ENCODE measurements around the gene SCUBE1.

Gene SCUBE1

DNA sequence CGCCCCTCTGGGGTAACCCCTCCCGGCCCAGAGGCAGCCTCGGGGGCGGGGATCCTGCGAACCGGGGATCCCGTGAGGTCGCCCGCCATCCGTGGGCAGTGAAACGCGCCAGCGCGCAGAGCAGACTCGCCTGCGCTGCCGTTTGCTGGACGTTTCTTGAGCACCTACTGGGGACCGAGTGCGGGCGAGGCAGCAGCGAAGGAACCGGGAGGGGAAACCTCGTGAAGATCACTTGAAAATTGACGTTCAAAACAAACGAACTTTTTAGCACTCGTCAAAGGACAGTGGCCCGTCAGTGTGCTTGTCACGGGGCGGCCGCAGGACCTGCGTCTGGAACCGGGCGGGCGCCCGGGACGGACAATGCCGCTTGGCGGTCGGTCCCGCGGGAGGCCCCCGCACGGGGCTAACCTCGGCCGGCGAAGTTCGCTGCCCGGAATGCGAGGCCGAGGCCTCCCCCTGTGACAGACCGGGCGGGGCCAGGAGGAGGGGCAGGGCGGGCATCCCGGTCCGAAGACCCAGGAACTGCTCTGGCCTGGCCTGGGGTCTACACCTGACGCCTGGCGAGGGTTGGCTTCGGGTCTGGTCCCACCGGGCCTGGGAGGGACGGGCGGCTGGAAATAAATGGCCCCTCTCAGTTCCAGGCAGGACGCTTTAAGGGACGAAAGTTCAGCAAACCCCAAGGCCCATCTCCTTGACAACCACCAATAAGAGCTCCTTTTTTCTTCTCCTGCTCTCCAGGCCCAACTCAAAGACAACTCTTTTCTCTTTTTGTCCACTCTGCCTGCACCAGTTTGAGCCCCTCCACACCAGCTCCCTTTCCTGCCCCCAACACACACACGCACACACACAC, 723 bp upstream of the SCUBE1 start:
- peaks cover 66% of the 10 kb centered on the region for H3K27me3 Mint-ChIP-seq

GRCh38 chr22:43342347-43343261, 568 bp downstream of the SCUBE1 start:
- H3K27me3 Mint-ChIP-seq, result peaks cover 60% of the 10 kb centered on the region
- DNase-seq (no peak), ATAC-seq (no peak)
- H3K36me3 Mint-ChIP-seq (ENCODE audit: low read depth), result no peaks in the 10 kb centered on the region
- H3K27ac Mint-ChIP-seq, result no peak overlapping the region
- H3K4me3 Mint-ChIP-seq, result no peak overlapping the region
- no peaks in the 10 kb centered on the region for H3K9me3 Mint-ChIP-seq
- H3K4me1 Mint-ChIP-seq, result peaks cover 5% of the 10 kb centered on the region

More for the DNA sequence above, 723 bp upstream of the SCUBE1 start:
- no peak overlapping the region for H3K4me3 Mint-ChIP-seq
- no peaks in the 10 kb centered on the region for H3K36me3 Mint-ChIP-seq (ENCODE audit: low read depth)
- no peak overlapping the region for H3K27ac Mint-ChIP-seq
- ATAC-seq (no peak), DNase-seq (no peak)
- H3K9me3 Mint-ChIP-seq, result no peaks in the 10 kb centered on the region
- H3K4me1 Mint-ChIP-seq, result peaks cover 5% of the 10 kb centered on the region

- peaks cover 55% of the 10 kb centered on the region for H3K27me3 Mint-ChIP-seq
- H3K9me3 Mint-ChIP-seq, result no peaks in the 10 kb centered on the region
- no peaks in the 10 kb centered on the region for H3K36me3 Mint-ChIP-seq (ENCODE audit: low read depth)
- ATAC-seq, result no peak
- no peak overlapping the region for H3K27ac Mint-ChIP-seq
- no peak for DNase-seq
- H3K4me1 Mint-ChIP-seq, result peaks cover 5% of the 10 kb centered on the region
- no peak overlapping the region for H3K4me3 Mint-ChIP-seq
Observed at GRCh38 chr22:43341565-43341964, 1.6 kb downstream of the SCUBE1 start.

- H3K4me3 Mint-ChIP-seq, result no peak overlapping the region
- no peak for DNase-seq
- ATAC-seq, result no peak
- peaks cover 31% of the 10 kb centered on the region for H3K27me3 Mint-ChIP-seq
- no peaks in the 10 kb centered on the region for H3K4me1 Mint-ChIP-seq
- no peak overlapping the region for H3K27ac Mint-ChIP-seq
- no peaks in the 10 kb centered on the region for H3K9me3 Mint-ChIP-seq
- H3K36me3 Mint-ChIP-seq (ENCODE audit: low read depth), result no peaks in the 10 kb centered on the region
Observed at GRCh38 chr22:43338766-43339345, 4.3 kb downstream of the SCUBE1 start.

- no peak for ATAC-seq
- no peaks in the 10 kb centered on the region for H3K4me1 Mint-ChIP-seq
Observed at GRCh38 chr22:43337946-43338345, 5.2 kb downstream of the SCUBE1 start.

DNA sequence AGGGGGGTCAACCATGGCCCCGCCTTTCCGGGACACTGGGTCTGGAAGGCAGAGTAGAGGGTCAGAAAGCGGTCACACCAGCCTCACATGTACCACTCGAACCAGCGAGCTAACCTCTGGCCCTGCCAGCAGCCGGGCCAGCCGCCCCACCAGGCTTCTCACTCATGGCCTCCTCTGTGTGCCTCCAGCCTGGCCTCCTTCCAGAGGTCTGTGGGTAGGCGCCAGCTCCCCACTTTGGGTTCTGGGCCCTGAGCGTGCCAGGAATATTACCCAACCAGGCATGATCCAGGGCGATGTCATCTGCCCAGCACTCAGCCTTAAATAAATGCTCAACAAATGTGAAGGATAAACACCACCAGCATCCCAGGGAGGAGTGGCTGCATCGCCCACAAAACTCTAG, 5.8 kb downstream of the SCUBE1 start:
- no peak for DNase-seq
- no peak for ATAC-seq
- Mint-ChIP-seq H3K27ac (no peak overlapping the region), H3K4me3 (no peak overlapping the region), H3K27me3 (peaks cover 27% of the 10 kb centered on the region), H3K36me3 (ENCODE audit: low read depth) (no peaks in the 10 kb centered on the region), H3K9me3 (no peaks in the 10 kb centered on the region), H3K4me1 (no peaks in the 10 kb centered on the region)

More at GRCh38 chr22:43337946-43338345, 5.2 kb downstream of the SCUBE1 start:
- Mint-ChIP-seq H3K36me3 (ENCODE audit: low read depth) (no peaks in the 10 kb centered on the region), H3K9me3 (no peaks in the 10 kb centered on the region), H3K27ac (no peak overlapping the region), H3K27me3 (peaks cover 29% of the 10 kb centered on the region), H3K4me3 (no peak overlapping the region)
- DNase-seq, result no peak

DNA sequence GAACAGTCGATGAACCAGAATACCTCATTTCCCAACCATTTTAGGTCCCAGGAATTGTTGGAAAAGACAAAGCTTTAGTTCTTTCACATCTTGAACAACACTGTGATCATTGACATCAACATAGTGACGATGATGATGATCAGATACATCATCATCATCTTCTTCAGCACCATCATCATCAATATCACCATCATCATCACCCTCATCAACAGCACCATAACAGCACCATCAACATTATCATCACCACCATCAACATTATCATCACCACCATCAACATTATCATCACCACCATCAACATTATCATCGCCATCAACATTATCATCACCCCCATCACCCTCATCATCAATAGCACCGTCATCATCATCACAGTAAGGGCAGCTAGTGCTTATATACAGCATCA, 8.8 kb downstream of the SCUBE1 start:
- Mint-ChIP-seq H3K9me3 (no peaks in the 10 kb centered on the region), H3K27me3 (peaks cover 4% of the 10 kb centered on the region), H3K27ac (no peak overlapping the region), H3K36me3 (ENCODE audit: low read depth) (no peaks in the 10 kb centered on the region), H3K4me1 (peaks cover 3% of the 10 kb centered on the region), H3K4me3 (no peak overlapping the region)
- DNase-seq (no peak), ATAC-seq (no peak)

GRCh38 chr22:43333978-43334377, 9.2 kb downstream of the SCUBE1 start:
- Mint-ChIP-seq H3K27me3 (peaks cover 4% of the 10 kb centered on the region), H3K9me3 (no peaks in the 10 kb centered on the region), H3K4me3 (no peak overlapping the region), H3K27ac (no peak overlapping the region), H3K4me1 (peaks cover 3% of the 10 kb centered on the region), H3K36me3 (ENCODE audit: low read depth) (no peaks in the 10 kb centered on the region)
- DNase-seq, result no peak
- ATAC-seq, result no peak

- H3K4me3 Mint-ChIP-seq, result no peak overlapping the region
- no peaks in the 10 kb centered on the region for H3K9me3 Mint-ChIP-seq
- no peaks in the 10 kb centered on the region for H3K27me3 Mint-ChIP-seq
- peaks cover 3% of the 10 kb centered on the region for H3K4me1 Mint-ChIP-seq
- H3K27ac Mint-ChIP-seq, result no peak overlapping the region
- DNase-seq, result no peak
- no peaks in the 10 kb centered on the region for H3K36me3 Mint-ChIP-seq (ENCODE audit: low read depth)
- no peak for ATAC-seq
Observed at GRCh38 chr22:43333156-43333555, 10.0 kb downstream of the SCUBE1 start.

DNA sequence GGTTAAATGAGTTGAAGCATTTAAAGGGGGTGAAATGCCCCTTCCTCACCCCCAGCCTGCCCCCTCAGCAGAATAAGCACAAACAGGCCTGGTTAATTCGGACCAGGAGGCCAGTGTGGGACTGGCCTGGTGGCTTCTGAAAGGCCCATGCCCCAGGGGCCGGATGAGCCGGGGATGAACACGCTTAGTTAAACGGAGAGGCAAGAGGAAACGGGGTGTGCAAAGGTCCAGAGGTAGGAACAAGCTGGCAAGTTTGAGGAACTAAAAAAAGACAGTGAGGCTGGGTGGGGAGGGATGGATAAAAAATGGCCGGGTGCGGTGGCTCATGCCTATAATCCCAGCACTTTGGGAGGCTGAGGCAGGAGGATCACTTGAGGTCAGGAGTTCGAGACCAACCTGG, 11.5 kb downstream of the SCUBE1 start:
- no peak for ATAC-seq
- H3K36me3 Mint-ChIP-seq (ENCODE audit: low read depth), result no peaks in the 10 kb centered on the region
- peaks cover 1% of the 10 kb centered on the region for H3K27me3 Mint-ChIP-seq
- no peak overlapping the region for H3K4me3 Mint-ChIP-seq
- H3K27ac Mint-ChIP-seq, result no peak overlapping the region
- no peak for DNase-seq
- peaks cover 3% of the 10 kb centered on the region for H3K4me1 Mint-ChIP-seq
- no peaks in the 10 kb centered on the region for H3K9me3 Mint-ChIP-seq

DNA sequence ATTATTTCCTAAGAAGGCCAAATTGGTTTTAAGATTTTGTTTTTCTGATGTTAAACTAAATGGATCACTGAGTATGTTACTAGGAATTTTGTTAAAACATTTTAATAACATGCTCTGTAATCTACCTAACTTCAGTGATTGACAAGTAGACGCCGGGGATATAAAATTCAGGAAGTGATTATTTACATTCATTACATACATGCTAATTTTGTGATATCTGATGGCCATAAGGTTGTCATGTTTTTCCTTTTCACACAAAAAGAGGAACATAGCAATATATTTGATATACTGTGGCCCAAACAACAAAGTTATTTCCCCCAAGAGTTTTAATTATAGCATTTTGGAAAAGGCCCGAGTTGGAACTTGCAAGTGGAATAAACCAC, 12.1 kb downstream of the SCUBE1 start:
- no peak for ATAC-seq
- H3K36me3 Mint-ChIP-seq (ENCODE audit: low read depth), result no peaks in the 10 kb centered on the region
- no peak overlapping the region for H3K4me3 Mint-ChIP-seq
- no peak overlapping the region for H3K27ac Mint-ChIP-seq
- DNase-seq, result no peak
- H3K27me3 Mint-ChIP-seq, result peaks cover 2% of the 10 kb centered on the region
- no peaks in the 10 kb centered on the region for H3K9me3 Mint-ChIP-seq
- peaks cover 3% of the 10 kb centered on the region for H3K4me1 Mint-ChIP-seq

GRCh38 chr22:43330178-43331068, 12.7 kb downstream of the SCUBE1 start:
- no peak overlapping the region for H3K4me3 Mint-ChIP-seq
- DNase-seq, result no peak
- H3K36me3 Mint-ChIP-seq (ENCODE audit: low read depth), result no peaks in the 10 kb centered on the region
- peaks cover 3% of the 10 kb centered on the region for H3K4me1 Mint-ChIP-seq
- no peak for ATAC-seq
- no peak overlapping the region for H3K27ac Mint-ChIP-seq
- no peaks in the 10 kb centered on the region for H3K9me3 Mint-ChIP-seq
- H3K27me3 Mint-ChIP-seq, result peaks cover 2% of the 10 kb centered on the region

GRCh38 chr22:43329061-43329460, 14.1 kb downstream of the SCUBE1 start:
- ATAC-seq, result no peak

GRCh38 chr22:43327157-43327438, 16.1 kb downstream of the SCUBE1 start:
- no peaks in the 10 kb centered on the region for H3K9me3 Mint-ChIP-seq
- DNase-seq (no peak), ATAC-seq (no peak)
- no peak overlapping the region for H3K4me3 Mint-ChIP-seq
- no peaks in the 10 kb centered on the region for H3K36me3 Mint-ChIP-seq (ENCODE audit: low read depth)
- no peak overlapping the region for H3K27ac Mint-ChIP-seq
- peaks cover 2% of the 10 kb centered on the region for H3K27me3 Mint-ChIP-seq
- H3K4me1 Mint-ChIP-seq, result peaks cover 3% of the 10 kb centered on the region

More at GRCh38 chr22:43329061-43329460, 14.1 kb downstream of the SCUBE1 start:
- H3K4me3 Mint-ChIP-seq, result no peak overlapping the region
- H3K36me3 Mint-ChIP-seq (ENCODE audit: low read depth), result no peaks in the 10 kb centered on the region
- peaks cover 3% of the 10 kb centered on the region for H3K4me1 Mint-ChIP-seq
- DNase-seq, result no peak
- no peak overlapping the region for H3K27ac Mint-ChIP-seq
- peaks cover 2% of the 10 kb centered on the region for H3K27me3 Mint-ChIP-seq
- no peaks in the 10 kb centered on the region for H3K9me3 Mint-ChIP-seq

Data from activated naive CD8-positive, alpha-beta T cell treated with anti-CD3 and anti-CD28 coated beads, Interleukin-2, amount 50 U/mL, for 24 hours (primary cell).